Body of pancreas (tissue), 4 donors: ENCODE results near the gene TRPM6.

Experiments used
- CTCF ChIP-seq, 7 experiments: fragments of 450-650 bp in 4 of 7; fragments of 200-600 bp in 3 of 7; sonication (generic) in 3 of 7; IDR thresholded peaks; one replicate each; pipeline ENCODE4 v1.5.1; 2016 to 2019; ENCODE audit warnings: antibody characterized with exemption in 7 of 7
- POLR2A ChIP-seq, 3 donors: fragments of 450-650 bp; IDR thresholded peaks; one replicate each; pipeline ENCODE4 v1.6.1; 2016; ENCODE audit warnings: antibody characterized with exemption in 3 of 3, mild to moderate bottlenecking in 2 of 3

GRCh38 chr9:74697535-74697934 lies 190.2 kb downstream of the TRPM6 start:
- TF ChIP-seq CTCF (IDR thresholded peaks at IDR 0.05) (no peak), POLR2A (IDR thresholded peaks at IDR 0.05) (no peak)
